Left lung (tissue), 10 donors: ENCODE data around the gene MOB1B. TPM values are rescaled to one million over a fixed set of nuclear protein-coding genes. Genes with fewer than 3 reads are reported as not detected.

Experiments
- ATAC-seq: fragments of 200-7000 bp; cut with Tn5 transposase; one replicate; pipeline ENCODE4 v1.9.1; 2020; ENCODE audit warnings: moderate library complexity
- DNase-seq, 4 donors: peaks; one replicate each; pipeline ENCODE4 v3.0.0-alpha.2; 2013 to 2020
- H3K27ac ChIP-seq, 2 donors: fragments of 200-600 bp; sonication (generic) in 1 of 2; one replicate each; pipeline versions ENCODE4 v1.5.0 to v1.8.0; 2020 to 2021
- H3K27me3 ChIP-seq, 2 donors: fragments of 200-600 bp; sonication (generic) in 1 of 2; one replicate each; pipeline versions ENCODE4 v1.5.0 to v1.8.0; 2020 to 2021
- H3K36me3 ChIP-seq, 2 donors: fragments of 200-600 bp; sonication (generic) in 1 of 2; one replicate each; pipeline versions ENCODE4 v1.5.0 to v1.8.0; 2020 to 2021
- H3K4me1 ChIP-seq, 2 donors: fragments of 200-600 bp; one replicate each; pipeline ENCODE4 v1.8.0; 2021
- H3K4me3 ChIP-seq, 2 donors: fragments of 200-600 bp; sonication (generic) in 1 of 2; one replicate each; pipeline versions ENCODE4 v1.5.0 to v1.8.0; 2020 to 2021; ENCODE audit warnings: mild to moderate bottlenecking in 1 of 2
- H3K9me3 ChIP-seq, 2 donors: fragments of 200-600 bp; sonication (generic) in 1 of 2; one replicate each; pipeline versions ENCODE4 v1.5.0 to v1.8.0; 2020 to 2021
- intact Hi-C, 2 donors: fragments of 100-400 bp; cut with DNase I; formaldehyde crosslinking; loops; one replicate each; pipeline versions ENCODE4 v1.11.2 to v1.14.2; 2022
- polyA plus RNA-seq, 6 donors: library from polyadenylated mRNA; unstranded; fragments of 120-200 nt; gene quantifications; one replicate each; pipeline ENCODE4 v1.2.1, GENCODE V29; 2013; ENCODE audit not compliant: insufficient read length in 6 of 6
- total RNA-seq, 2 donors: library from RNA; stranded (reverse); fragmentation: NEBNext Ultra II Directional; extraction: Animal tissue kit (Norgen Biotek cat#: 25700); gene quantifications; one replicate each; pipeline ENCODE4 v1.2.1, GENCODE V29; 2021
- TF ChIP-seq, protein P1 (sequence below), 2 donors: fragments of 200-600 bp; sonication (generic) in 1 of 2; IDR thresholded peaks; one replicate each; pipeline versions ENCODE4 v1.5.0 to v1.8.0; 2021; ENCODE audit warnings: antibody characterized with exemption in 2 of 2
- donor health status: DM: no; HTN: yes; CAD: no.
- donor health status: DM: no; HTN: no; CAD: no.

MOB1B gene
- total and polyA plus RNA-seq, 8 donors: 28.3 to 51.3 (median 45.6) TPM

DNA sequence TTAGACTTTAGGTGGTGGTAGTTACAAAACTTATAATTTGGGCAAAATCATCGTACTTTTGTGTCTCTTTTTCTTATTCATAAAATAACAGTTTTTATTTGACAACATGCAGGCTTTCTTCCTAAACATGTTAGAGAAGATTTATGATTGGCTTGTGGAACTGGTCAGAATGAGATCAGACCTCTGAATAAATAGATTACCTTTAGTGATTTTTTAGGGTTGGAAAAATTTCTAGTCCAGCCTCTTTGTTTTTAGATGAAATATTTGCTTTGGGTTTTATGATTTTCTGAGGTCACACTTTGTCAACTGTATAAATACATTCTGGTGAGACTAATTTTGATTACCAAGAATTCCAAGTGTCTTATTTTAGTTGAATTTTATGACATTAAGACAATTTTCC lies 29.2 kb downstream of the MOB1B start:
- Histone ChIP-seq H3K4me1 (peaks cover 5 to 30% of the 10 kb centered on the region in 2 donors), H3K27me3 (no peaks in the 10 kb centered on the region), H3K4me3 (no peak overlapping the region), H3K27ac (no peak overlapping the region), H3K9me3 (no peaks in the 10 kb centered on the region), H3K36me3 (no peaks in the 10 kb centered on the region)
- DNase-seq (no peak), ATAC-seq (no peak)
- intact Hi-C loops: no loop called here
- TF ChIP-seq, protein P1, sequence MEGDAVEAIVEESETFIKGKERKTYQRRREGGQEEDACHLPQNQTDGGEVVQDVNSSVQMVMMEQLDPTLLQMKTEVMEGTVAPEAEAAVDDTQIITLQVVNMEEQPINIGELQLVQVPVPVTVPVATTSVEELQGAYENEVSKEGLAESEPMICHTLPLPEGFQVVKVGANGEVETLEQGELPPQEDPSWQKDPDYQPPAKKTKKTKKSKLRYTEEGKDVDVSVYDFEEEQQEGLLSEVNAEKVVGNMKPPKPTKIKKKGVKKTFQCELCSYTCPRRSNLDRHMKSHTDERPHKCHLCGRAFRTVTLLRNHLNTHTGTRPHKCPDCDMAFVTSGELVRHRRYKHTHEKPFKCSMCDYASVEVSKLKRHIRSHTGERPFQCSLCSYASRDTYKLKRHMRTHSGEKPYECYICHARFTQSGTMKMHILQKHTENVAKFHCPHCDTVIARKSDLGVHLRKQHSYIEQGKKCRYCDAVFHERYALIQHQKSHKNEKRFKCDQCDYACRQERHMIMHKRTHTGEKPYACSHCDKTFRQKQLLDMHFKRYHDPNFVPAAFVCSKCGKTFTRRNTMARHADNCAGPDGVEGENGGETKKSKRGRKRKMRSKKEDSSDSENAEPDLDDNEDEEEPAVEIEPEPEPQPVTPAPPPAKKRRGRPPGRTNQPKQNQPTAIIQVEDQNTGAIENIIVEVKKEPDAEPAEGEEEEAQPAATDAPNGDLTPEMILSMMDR (IDR thresholded peaks at IDR 0.05): no peak

DNA sequence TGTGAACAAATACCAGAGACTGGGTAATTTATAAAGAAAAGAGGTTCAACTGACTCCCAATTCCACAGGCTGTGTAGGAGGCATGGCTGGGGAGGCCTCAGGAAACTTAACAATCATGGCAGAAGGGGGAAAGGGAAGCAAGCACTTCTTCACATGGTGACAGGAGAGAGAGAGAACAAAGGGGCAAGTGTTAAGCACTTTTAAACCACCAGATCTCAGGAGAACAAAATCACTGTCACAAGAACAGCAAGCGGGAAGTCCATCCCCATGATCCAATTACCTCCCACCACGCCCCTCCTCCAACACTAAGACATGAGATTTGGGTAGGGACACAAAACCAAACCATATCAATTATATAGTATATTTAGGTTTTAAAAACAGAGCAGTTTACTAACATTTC lies 30.8 kb downstream of the MOB1B start:
- TF ChIP-seq, protein P1 (IDR thresholded peaks at IDR 0.05): no peak
- Histone ChIP-seq H3K4me3 (no peak overlapping the region), H3K9me3 (no peaks in the 10 kb centered on the region), H3K27ac (no peak overlapping the region), H3K4me1 (peaks cover 5 to 18% of the 10 kb centered on the region in 2 donors), H3K27me3 (no peaks in the 10 kb centered on the region), H3K36me3 (no peaks in the 10 kb centered on the region)
- no peak for DNase-seq
- intact Hi-C loops: no loop called here
- no peak for ATAC-seq

DNA sequence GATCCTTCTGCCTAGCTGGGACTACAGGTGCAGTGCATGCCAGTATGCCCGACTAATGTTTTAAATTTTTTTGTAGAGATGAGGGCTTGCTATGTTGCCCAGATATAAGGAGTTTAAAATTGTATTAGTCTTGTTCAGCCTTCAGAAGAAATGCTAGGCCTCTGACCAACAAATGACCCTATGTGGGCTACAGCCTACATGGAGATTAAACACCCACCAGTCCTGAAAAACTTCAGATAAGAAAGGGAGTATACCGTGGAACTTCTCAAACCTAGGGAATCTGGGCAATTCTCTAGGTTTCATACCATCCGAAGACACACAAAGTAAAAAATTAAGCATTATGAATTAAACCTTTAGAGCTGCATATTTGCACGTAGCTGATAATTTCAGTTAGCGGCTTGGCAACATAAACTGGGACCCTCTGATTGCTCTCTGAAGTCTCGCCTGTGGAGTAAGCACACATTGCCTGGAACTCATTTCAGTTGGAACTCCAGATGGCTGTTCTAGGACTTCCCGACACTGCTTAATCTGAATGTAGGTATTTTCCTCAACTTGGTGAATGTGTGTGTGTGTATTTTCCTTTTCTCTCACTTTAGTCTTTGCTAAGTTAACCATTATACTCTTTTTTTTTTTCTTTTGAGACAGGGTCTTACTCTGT lies 33.0 kb downstream of the MOB1B start:
- Histone ChIP-seq H3K4me3 (no peak overlapping the region), H3K27ac (no peak overlapping the region), H3K36me3 (no peaks in the 10 kb centered on the region), H3K4me1 (peaks cover 2 to 11% of the 10 kb centered on the region in 2 donors), H3K27me3 (no peaks in the 10 kb centered on the region), H3K9me3 (no peaks in the 10 kb centered on the region)
- DNase-seq: no peak
- ATAC-seq: no peak
- TF ChIP-seq, protein P1 (IDR thresholded peaks at IDR 0.05): no peak
- intact Hi-C loops: no loop called here

DNA sequence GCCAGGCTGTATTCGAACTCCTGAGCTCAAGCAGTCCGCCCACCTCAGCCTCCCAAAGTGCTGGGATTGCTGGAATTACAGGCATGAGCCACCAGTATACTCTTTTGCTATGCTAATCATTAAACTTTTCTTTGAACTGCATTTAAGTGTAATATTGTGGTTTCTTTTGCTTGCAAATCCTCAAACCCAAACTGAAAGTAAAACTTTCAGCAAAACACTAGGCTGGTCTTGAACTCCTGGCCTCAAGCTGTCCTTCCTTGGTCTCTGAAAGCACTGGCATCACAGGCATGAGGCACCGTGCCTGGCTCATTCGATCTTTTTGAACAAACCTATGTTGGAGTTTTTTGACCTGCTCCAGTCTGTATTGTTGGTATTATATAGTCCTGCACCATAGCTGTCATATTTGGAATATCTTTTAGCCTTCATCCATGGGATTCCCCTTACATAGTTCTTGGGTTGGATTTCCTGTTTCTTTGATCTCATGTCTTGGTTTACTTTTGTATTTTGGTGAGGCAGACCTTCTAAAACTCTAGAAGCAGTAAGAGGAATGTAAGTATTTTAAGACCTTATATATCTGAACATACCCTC lies 34.1 kb downstream of the MOB1B start:
- intact Hi-C loops: no loop called here
- TF ChIP-seq, protein P1 (IDR thresholded peaks at IDR 0.05): no peak
- Histone ChIP-seq H3K4me1 (peaks cover 0 to under 1% of the 10 kb centered on the region in 2 donors), H3K36me3 (no peaks in the 10 kb centered on the region), H3K27ac (no peak overlapping the region), H3K4me3 (no peak overlapping the region), H3K9me3 (no peaks in the 10 kb centered on the region), H3K27me3 (no peaks in the 10 kb centered on the region)
- ATAC-seq (no peak), DNase-seq (no peak)

DNA sequence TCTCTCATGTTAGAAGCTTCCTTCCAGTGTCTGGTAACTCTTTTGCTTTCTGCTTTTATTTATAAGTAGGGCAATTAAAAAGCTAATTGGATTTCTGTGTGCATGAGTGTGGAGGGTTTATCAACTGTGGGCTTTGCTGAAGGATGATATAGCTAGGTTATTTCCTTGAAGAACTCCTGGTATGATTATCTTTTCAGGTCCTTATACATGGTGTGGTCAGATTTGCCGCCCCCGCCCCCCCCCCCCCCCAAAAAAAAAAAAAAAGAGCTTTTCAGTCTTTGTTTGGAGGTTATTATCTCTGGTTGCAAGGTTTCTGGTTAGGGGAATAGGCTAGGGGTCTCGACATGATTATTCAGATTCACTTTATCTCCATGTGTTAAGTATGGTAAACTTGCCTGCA lies 35.9 kb downstream of the MOB1B start:
- H3K4me3 ChIP-seq: no peak overlapping the region
- DNase-seq (no peak), ATAC-seq (no peak)
- H3K27me3 ChIP-seq: no peaks in the 10 kb centered on the region
- intact Hi-C loops: no loop called here
- no peaks in the 10 kb centered on the region for H3K9me3 ChIP-seq
- no peaks in the 10 kb centered on the region for H3K4me1 ChIP-seq
- TF ChIP-seq, protein P1 (IDR thresholded peaks at IDR 0.05): no peak
- no peak overlapping the region for H3K27ac ChIP-seq
- H3K36me3 ChIP-seq: no peaks in the 10 kb centered on the region
